NCI-H146 treated with DMSO at 0.1 percent for 48 hours (cell line): Measurements from ENCODE around the gene BEAN1.

Experiments
- DNase-seq: peaks from one replicate; lab custom pipeline; 2025; ENCODE audit not compliant: unreplicated experiment; lab: John Stamatoyannopoulos, UW

The BEAN1 gene

GRCh38 chr16:66395806-66396555, 31.1 kb upstream of the BEAN1 start:
- DNase-seq, result no peak

GRCh38 chr16:66397736-66398433, 29.2 kb upstream of the BEAN1 start:
- DNase-seq, result no peak

GRCh38 chr16:66399031-66399430, 28.1 kb upstream of the BEAN1 start:
- DNase-seq, result no peak

- no peak for DNase-seq
Observed at GRCh38 chr16:66399930-66400329, 27.2 kb upstream of the BEAN1 start.

- DNase-seq, result no peak
Observed at GRCh38 chr16:66400503-66401380, 26.4 kb upstream of the BEAN1 start.

GRCh38 chr16:66401610-66402009, 25.5 kb upstream of the BEAN1 start:
- no peak for DNase-seq

- DNase-seq, result no peak
Observed at GRCh38 chr16:66402166-66402565, 24.9 kb upstream of the BEAN1 start.

- no peak for DNase-seq
Observed at GRCh38 chr16:66402591-66403230, 24.4 kb upstream of the BEAN1 start.

GRCh38 chr16:66403531-66404145, 23.5 kb upstream of the BEAN1 start:
- DNase-seq, result no peak

GRCh38 chr16:66405057-66405783, 21.9 kb upstream of the BEAN1 start:
- no peak for DNase-seq

GRCh38 chr16:66406534-66407221, 20.4 kb upstream of the BEAN1 start:
- DNase-seq, result peak; percentile 52

GRCh38 chr16:66408163-66409048, 18.7 kb upstream of the BEAN1 start:
- peak; percentile 22 for DNase-seq

GRCh38 chr16:66409156-66409555, 17.9 kb upstream of the BEAN1 start:
- no peak for DNase-seq

- DNase-seq, result no peak
Observed at GRCh38 chr16:66412182-66412581, 14.9 kb upstream of the BEAN1 start.

GRCh38 chr16:66414891-66415290, 12.2 kb upstream of the BEAN1 start:
- DNase-seq, result no peak

GRCh38 chr16:66416136-66416535, 11.0 kb upstream of the BEAN1 start:
- DNase-seq, result no peak

GRCh38 chr16:66416939-66417700, 10.0 kb upstream of the BEAN1 start:
- no peak for DNase-seq
